ENCODE measurements around the gene UNC80.

The UNC80 gene

DNA sequence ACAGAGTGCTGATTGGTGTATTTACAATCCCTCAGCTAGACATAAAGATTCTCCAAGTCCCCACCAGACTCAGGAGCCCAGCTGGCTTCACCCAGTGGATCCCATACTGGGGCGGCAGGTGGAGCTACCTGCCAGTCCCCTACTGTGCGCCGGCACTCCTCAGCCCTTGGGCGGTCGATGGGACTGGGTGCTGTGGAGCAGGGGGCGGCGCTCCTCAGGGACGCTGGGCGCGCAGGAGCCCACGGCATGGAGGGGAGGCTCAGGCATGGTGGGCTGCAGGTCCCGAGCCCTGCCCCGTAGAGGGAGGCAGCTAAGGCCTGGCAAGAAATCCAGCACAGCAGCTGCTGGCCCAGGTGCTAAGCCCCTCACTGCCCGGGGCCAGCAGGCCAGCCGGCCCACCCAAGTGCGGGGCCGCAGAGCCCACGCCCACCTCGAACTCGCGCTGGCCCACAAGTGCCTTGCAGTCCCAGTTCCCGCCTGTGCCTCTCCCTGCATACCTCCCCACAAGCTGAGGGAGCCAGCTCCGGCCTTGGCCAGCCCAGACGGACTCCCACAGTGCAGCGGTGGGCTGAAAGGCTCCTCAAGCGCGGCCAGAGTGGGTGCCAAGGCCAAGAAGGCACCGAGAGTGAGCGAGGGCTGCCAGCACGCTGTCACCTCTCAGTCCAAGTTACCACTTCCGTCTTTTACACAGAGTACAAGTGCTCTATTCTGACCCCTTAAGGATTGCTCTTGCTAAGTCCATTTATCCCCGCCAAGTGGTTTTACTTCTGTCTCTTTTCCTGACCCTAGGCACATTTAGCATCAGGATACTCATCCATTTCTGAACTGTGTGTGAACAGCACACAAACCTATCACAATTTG lies 229.1 kb downstream of the UNC80 start:
- Histone ChIP-seq H3K4me3 (ENCODE audit: insufficient read depth, low read length, poor library complexity, severe bottlenecking) (no peak overlapping the region), H4K20me1 (ENCODE audit: low read depth, low read length) (peaks cover 21% of the 10 kb centered on the region), H3K27ac (ENCODE audit: low read depth, low read length) (no peak overlapping the region), H2AFZ (ENCODE audit: low read depth, low read length, severe bottlenecking) (no peak overlapping the region), H3F3A (ENCODE audit: insufficient read depth) (no peaks in the 10 kb centered on the region), H3K27me3 (ENCODE audit: low read length) (no peaks in the 10 kb centered on the region), H3K9ac (ENCODE audit: low read length) (no peak overlapping the region), H3K36me3 (ENCODE audit: low read length) (0 out of 2 replicates have a peak, but pooled peaks cover 7% of the 10 kb centered on the region), H3K9me2 (replicated peaks; ENCODE audit: insufficient read depth, low read length) (no peaks in the 10 kb centered on the region), H3K9me3 (ENCODE audit: insufficient read depth, low read length) (no peaks in the 10 kb centered on the region), H3K4me2 (ENCODE audit: low read depth, low read length, poor library complexity, severe bottlenecking) (no peak overlapping the region), H3K79me2 (ENCODE audit: insufficient read depth, low read length) (peaks cover 33% of the 10 kb centered on the region)
- TF ChIP-seq, protein P1, sequence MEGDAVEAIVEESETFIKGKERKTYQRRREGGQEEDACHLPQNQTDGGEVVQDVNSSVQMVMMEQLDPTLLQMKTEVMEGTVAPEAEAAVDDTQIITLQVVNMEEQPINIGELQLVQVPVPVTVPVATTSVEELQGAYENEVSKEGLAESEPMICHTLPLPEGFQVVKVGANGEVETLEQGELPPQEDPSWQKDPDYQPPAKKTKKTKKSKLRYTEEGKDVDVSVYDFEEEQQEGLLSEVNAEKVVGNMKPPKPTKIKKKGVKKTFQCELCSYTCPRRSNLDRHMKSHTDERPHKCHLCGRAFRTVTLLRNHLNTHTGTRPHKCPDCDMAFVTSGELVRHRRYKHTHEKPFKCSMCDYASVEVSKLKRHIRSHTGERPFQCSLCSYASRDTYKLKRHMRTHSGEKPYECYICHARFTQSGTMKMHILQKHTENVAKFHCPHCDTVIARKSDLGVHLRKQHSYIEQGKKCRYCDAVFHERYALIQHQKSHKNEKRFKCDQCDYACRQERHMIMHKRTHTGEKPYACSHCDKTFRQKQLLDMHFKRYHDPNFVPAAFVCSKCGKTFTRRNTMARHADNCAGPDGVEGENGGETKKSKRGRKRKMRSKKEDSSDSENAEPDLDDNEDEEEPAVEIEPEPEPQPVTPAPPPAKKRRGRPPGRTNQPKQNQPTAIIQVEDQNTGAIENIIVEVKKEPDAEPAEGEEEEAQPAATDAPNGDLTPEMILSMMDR (IDR thresholded peaks at IDR 0.05; ENCODE audit: insufficient read depth, low read length, poor library complexity, severe bottlenecking) = no peak
- TF ChIP-seq EZH2phosphoT487 (conservative IDR thresholded peaks at IDR 0.05; ENCODE audit: low read length) = no peak

DNA sequence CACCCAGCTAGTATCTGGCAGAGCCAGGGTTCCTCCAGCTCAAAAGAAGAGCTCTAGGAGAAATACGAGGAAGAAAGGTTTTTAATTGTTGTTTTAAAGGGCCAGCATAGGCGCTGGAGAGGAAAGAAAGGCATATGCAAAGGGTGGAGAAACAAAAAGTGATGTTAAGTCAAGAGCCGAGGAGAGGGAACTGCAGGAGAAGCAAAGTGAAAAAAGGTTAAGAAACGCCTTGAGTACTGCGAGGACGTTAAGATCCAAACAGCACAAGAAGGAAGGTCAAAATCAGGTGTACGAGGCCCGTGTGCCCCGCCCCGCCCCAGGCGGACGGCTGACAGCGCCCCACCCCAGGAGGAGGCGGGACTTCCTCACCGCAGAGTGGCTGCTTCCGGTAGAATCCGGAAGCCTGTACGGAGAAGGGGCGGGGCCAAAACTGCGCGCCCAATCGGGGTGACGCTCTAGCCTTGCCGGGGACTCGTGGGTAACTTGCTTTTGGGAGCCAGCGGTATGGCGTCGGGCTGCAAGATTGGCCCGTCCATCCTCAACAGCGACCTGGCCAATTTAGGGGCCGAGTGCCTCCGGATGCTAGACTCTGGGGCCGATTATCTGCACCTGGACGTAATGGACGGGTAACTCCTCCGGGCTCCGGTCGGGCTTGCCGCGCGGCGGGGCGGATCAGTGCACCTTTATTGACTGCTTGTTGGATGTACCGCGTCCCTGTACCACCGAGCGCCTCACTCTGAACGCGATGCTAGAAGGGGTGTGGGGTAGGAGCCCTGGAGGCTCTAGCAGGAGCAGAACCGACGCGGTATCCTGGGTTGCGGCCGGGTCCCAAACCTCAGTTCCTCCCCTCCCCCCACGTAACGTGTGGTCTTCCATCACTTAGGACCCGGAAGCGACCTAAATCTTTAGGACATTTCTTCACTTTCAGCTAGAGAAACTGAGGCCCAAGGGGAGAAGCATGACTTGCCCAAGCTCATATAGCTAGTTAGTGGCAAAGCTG lies 230.8 kb downstream of the UNC80 start, which contains the start of gene RPE:
RPE (plus strand) TSS at position 481 of the 1,000 bp plus-strand sequence; CDS start at position 505, 24 bp downstream.
- TF ChIP-seq EZH2phosphoT487 (conservative IDR thresholded peaks at IDR 0.05; ENCODE audit: low read length) = no peak
- TF ChIP-seq, protein P1 (IDR thresholded peaks at IDR 0.05; ENCODE audit: insufficient read depth, low read length, poor library complexity, severe bottlenecking) = no peak
- no peaks in the 10 kb centered on the region for H3K9me3 ChIP-seq (ENCODE audit: insufficient read depth, low read length)
- peak within 1 kb of the TSS; percentile 75 for H2AFZ ChIP-seq (ENCODE audit: low read depth, low read length, severe bottlenecking)
- no peaks in the 10 kb centered on the region for H3K9me2 ChIP-seq (replicated peaks; ENCODE audit: insufficient read depth, low read length)
- H3F3A ChIP-seq (ENCODE audit: insufficient read depth) = peaks cover 3% of the 10 kb centered on the region; the same call in 1 of the 2 replicates
- H3K79me2 ChIP-seq (ENCODE audit: insufficient read depth, low read length) = peaks cover 51% of the 10 kb centered on the region
- H4K20me1 ChIP-seq (ENCODE audit: low read depth, low read length) = peaks cover 36% of the 10 kb centered on the region
- peaks cover 10% of the 10 kb centered on the region; the same call in 1 of the 2 replicates for H3K36me3 ChIP-seq (ENCODE audit: low read length)
- H3K4me3 ChIP-seq (ENCODE audit: insufficient read depth, low read length, poor library complexity, severe bottlenecking) = peak within 1 kb of the TSS; percentile 91
- H3K4me2 ChIP-seq (ENCODE audit: low read depth, low read length, poor library complexity, severe bottlenecking) = peak within 1 kb of the TSS; percentile 90
- H3K9ac ChIP-seq (ENCODE audit: low read length) = peak within 1 kb of the TSS; percentile 78
- peak within 1 kb of the TSS; percentile 63 for H3K27ac ChIP-seq (ENCODE audit: low read depth, low read length)
- H3K27me3 ChIP-seq (ENCODE audit: low read length) = no peaks in the 10 kb centered on the region

DNA sequence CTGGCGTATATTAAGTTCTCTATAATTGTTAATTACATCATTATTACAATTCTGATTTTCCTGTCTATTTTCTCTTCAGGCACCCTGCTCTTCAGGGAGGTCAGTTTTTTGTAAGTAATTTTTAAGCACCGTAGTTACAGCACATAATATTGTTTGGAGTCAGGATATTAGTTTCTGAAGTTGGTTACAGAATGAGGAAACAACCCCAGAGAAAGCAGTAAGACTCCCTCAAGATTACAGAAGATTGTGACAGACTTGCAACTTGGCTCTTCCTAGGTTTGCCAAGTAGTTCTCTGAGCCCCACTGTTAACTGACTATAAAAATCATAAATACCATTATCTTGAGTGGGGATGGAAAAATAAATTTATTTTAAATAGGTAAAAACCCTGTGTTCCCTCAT lies 231.7 kb downstream of the UNC80 start:
- Histone ChIP-seq H3K27ac (ENCODE audit: low read depth, low read length) (peak overlapping the region; percentile 46; the same call in 1 of the 2 replicates), H3K36me3 (ENCODE audit: low read length) (peaks cover 13% of the 10 kb centered on the region; the same call in 1 of the 2 replicates), H3K9ac (ENCODE audit: low read length) (peak overlapping the region; percentile 78), H3K27me3 (ENCODE audit: low read length) (no peaks in the 10 kb centered on the region), H3K79me2 (ENCODE audit: insufficient read depth, low read length) (peaks cover 60% of the 10 kb centered on the region), H3F3A (ENCODE audit: insufficient read depth) (peaks cover 3% of the 10 kb centered on the region; the same call in 1 of the 2 replicates), H3K9me2 (replicated peaks; ENCODE audit: insufficient read depth, low read length) (no peaks in the 10 kb centered on the region), H3K9me3 (ENCODE audit: insufficient read depth, low read length) (no peaks in the 10 kb centered on the region), H4K20me1 (ENCODE audit: low read depth, low read length) (peaks cover 42% of the 10 kb centered on the region), H3K4me3 (ENCODE audit: insufficient read depth, low read length, poor library complexity, severe bottlenecking) (peak overlapping the region; percentile 91), H2AFZ (ENCODE audit: low read depth, low read length, severe bottlenecking) (no peak overlapping the region), H3K4me2 (ENCODE audit: low read depth, low read length, poor library complexity, severe bottlenecking) (peak overlapping the region; percentile 68)
- TF ChIP-seq, protein P1 (IDR thresholded peaks at IDR 0.05; ENCODE audit: insufficient read depth, low read length, poor library complexity, severe bottlenecking) = no peak
- TF ChIP-seq EZH2phosphoT487 (conservative IDR thresholded peaks at IDR 0.05; ENCODE audit: low read length) = no peak

Data from SU-DHL-6 (cell line).